G401 (cell line): ENCODE measurements around the gene SNCAIP. TPM values are rescaled to one million over a fixed set of nuclear protein-coding genes. Genes with fewer than 3 reads are reported as not detected.
"Not testable (repeated sequence)": the region's sequence is repeated elsewhere in the genome, so short reads cannot be mapped to it uniquely, and the experiment has no call there.

Experiments
- DNase-seq: peaks from one replicate; pipeline ENCODE4 v3.0.0-alpha.2; 2015; ENCODE audit warnings: low spot score
- in situ Hi-C: cut with HindIII; loops from 2 replicates; pipeline ENCODE4 v1.10.0; 2016; ENCODE audit warnings: low sequenced_read_pairs, mixed read lengths
- total RNA-seq: library from RNA; depleted of rRNA; stranded (reverse); fragments of >200 nt; shearing (Covaris generic); gene quantifications from 2 replicates; pipeline ENCODE4 v1.2.3, GENCODE V29; 2014

The SNCAIP gene
- total RNA-seq, 1 experiment from 2014 or later: not detected

DNA sequence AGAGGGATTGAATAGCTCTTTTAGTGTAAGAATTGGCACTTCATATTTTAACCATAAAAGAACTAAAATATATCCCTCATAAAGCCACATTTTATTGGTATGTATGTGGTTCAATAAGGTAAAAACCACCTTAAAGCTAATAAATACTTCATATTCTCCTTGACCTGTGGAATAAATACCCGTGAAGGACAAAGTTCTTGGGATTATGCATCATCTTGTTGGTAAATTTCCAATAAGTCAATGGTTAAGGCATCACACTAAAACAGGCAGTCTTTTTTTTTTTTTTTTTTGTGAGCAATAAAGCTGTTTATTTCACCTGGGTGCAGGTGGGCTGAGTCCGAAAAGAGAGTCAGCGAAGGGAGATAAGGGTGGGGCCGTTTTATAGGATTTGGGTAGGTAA, 161.9 kb downstream of the SNCAIP start:
- DNase-seq: no peak
- in situ Hi-C loops: no loop called here

DNA sequence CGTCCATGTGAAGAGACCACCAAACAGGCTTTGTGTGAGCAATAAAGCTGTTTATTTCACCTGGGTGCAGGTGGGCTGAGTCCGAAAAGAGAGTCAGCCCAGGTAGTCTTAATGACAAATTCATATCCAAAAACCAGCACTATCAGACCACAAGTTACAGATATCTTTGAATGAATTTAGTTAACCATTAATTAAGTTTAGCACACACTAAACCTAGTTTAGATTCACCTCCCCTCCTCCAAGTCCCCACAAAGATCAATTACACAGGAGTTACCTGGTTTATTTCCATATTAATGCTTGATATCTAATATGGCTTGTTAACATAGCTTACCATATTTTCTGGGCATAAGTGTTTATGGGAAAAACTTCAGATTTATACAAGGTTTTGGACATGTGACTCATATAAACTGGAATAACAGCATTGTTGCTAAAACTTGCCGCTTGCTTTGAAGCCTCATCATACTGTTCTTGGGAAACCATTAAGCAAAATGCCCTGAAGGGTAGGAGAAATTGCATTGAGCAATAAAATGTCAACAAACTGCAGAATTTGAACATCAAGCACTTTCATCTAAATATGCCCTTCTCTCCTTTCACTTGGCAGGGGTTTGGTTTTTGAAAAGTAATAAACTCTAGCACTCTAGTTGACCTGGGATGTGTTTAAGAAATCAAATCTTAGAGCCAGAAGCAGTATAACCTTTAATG, 166.9 kb downstream of the SNCAIP start:
- DNase-seq: no peak
- in situ Hi-C loops: no loop called here

DNA sequence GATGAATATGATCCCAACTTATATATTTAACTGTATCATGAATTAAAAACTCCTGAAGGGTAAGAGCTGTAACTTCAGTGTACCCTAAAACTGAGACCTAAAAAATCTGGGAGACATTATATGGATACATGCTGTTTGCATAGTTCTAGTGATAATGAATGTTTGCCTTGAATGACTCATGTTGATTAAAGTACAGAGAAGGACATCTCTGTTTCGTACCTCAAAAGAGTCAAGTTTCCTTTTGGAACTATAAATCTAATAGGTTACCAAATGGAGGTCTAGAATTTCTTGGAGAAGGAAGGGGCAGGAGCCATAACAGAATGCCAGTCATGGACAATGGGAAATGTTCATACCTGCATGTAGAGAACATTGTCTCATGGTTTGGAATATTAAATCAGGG, 168.1 kb downstream of the SNCAIP start:
- no peak for DNase-seq
- in situ Hi-C loops: no loop called here

DNA sequence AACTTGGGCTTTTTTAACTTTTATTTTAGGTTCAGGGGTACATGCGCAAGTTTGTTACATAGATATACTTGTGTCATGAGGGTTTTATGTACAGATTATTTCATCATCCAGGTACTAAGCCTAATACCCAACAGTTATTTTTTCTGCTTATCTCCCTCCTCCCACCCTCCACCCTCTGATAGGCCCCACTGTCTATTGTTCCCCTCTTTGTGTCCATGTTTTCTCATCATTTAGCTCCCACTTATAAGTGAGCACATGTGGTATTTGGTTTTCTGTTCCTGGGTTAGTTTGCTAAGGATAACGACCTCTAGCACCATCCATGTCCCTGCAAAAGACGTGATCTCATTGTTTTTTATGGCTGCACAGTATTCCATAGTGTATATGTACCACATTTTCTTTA, 172.1 kb downstream of the SNCAIP start:
- in situ Hi-C loops: no loop called here
- DNase-seq: no peak

DNA sequence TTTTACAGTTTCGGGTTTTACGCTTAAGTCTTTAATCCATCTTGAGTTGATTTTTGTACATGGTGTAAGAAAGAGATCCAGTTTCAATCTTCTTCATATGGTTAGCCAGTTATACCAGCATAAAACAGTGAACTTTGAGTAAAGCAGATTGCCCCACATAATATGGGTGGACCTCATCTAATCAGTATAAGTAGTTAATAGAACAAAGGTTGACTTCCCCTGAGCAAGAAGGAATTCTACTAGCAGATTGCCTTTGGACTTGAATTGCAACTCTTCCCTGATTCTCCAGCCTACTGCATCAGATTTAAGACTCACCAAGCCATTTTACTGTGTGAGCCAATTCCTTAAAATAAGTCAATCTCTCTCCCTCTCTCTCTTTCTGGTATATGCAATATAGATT, 173.2 kb downstream of the SNCAIP start:
- DNase-seq: no peak
- in situ Hi-C loops: no loop called here

DNA sequence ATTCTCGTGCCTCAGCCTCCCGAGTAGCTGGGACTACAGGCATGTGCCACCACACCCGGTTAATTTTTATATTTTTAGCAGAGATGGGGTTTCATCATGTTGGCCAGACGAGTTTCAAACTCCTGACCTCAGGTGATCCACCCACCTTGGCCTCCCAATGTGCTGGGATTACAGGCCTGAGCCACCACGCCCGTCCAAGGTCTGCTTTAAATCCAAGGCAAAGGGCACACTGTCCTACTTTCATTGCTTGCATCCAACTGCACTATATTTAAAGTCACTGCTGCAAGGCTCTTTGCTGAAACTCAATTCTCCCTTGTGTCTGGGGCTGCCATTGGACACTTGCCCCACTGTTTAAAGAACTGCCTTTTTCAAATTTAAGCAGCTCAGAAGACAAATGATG, 174.6 kb downstream of the SNCAIP start:
- DNase-seq, in situ Hi-C loops: not testable (repeated sequence)

DNA sequence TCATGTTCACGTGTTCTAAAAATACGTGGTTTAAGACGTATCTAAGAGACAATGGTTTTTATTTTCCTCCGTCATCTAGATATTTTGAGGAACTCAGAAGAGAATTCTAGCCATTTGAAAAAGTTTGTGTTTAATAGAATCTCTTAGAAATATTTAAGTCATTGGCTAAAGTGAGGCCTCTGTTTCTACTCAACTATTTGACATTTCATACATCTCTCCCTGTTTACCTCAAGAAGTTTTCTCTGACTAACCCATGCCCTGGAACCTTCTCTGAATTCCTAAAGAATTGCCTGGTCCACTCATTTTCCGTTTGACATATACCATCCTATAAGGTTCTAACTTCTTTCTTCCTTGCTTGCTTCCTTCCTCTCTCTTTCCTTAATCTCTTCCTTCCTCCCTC, 178.7 kb downstream of the SNCAIP start:
- no peak for DNase-seq
- in situ Hi-C loops: no loop called here

DNA sequence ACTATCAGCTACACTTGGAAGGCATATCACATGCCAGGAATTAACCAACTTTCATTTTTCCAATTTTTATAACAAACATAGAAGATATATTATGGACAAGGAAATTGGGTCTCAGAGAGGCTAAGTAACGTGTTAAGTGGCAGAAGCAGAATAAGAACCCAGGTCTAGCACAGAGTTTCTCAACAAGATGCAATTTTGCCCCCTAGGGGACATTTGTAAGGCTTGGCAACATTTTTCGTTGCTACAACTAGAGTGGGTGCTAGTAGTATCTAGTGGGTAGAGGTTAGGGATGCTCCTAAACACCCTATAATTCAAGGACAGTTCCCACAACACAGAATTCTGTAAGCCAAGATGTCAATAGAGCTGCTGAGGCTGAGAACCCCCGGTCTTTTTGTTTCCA, 180.6 kb downstream of the SNCAIP start:
- in situ Hi-C loops: no loop called here
- no peak for DNase-seq

DNA sequence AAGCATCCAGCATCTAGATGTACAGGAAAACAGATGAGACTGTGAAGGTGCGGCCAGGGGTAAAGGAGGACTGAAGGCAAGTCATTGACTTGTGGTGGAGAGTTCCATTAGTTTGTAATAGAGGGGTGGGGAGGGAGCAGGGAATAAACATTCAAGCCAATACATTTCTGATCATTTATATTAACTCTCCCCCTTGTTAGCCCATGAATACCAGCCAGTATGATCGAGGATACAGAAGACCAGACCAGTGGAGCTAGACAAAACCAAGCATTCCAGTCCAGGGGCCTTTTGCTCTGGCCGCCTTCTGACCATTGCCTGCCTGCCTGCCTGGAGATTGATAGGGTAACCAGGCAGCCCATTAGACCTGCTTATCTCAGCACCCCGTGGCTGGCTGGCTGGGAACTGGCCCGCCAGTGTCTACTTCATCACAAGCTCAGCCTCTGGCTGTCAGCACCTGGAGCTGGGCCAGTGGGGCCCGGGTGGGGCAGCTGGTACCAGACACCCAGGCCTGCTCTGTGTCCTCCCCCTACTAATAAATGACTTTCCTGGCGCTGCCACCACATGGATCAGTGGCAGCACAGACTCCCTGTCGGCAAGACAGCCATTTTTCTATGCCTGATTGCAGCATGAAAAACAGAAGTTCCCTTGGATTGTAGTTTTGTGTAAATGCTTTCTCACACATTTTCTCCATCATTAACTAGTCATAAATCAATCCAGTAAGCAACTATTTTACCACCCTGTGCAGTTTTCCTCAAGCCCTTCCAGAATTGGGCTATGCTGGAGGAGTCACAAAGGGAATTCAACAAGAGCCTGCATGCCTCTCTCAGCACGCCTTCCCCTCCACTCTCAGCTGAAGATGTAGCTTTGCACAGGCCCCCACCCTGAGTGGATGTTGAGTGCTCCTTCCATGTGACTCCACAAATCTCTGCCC, 181.3 kb downstream of the SNCAIP start:
- no peak for DNase-seq
- in situ Hi-C loops: no loop called here

DNA sequence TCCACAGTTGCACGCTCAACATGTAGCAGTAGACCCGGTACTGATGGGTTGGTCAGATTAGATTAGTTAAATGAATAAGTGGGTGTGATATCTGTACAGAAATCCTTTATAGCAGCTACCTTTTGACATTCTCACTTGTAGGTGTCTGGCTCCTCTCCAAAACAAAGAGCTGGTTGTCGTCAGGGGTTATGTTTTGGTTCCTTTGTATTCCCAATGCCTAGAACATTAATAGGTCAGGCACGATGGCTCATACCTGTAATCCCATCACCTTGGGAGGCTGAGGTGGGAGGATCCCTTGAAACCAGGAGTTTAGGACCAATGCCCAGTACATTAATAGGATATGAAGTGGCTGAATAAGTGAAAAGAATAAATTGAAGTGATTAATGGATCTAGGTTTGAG, 182.1 kb downstream of the SNCAIP start:
- in situ Hi-C loops: no loop called here

DNA sequence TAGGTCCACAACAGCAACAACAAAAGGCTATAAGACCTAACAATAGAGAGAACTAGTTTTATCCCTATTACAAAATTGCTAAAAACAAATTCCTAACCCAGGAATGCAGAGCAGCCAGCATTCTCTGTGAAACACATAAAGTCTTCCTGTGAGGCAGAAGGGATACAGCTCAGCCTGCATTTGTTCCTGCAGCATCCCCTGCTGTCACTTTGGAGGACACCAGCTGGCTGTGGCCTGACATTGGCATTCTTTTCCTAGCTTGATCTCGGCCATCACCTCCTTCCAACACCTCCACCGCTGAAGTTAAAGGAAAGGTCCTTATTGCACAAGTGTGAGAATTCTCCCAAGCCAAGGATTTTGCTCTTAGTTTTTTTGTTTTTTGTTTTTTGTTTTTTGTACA, 186.1 kb downstream of the SNCAIP start:
- in situ Hi-C loops: no loop called here
- DNase-seq: peak; percentile 87

More for the DNA sequence above, 182.1 kb downstream of the SNCAIP start:
- DNase-seq: no peak

DNA sequence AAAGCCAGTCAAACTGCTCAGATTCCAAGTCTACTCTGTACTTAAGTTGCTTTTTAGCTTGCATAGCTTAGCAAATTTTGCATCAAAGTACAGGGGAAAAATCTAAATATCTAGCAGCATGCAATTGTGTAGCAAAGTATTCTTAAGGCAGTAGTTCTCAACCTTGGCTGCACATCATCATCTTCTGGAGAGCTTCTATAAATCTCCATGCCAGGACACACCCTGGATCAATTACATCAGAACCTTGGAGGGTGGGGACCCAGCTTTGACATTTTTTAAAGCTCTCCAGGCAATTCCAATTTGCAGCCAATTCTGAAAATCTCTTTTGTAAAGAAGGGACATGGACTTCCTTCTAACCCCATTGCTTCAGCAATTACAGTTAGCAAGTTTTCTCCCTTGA, 187.5 kb downstream of the SNCAIP start:
- no peak for DNase-seq
- in situ Hi-C loops: no loop called here

DNA sequence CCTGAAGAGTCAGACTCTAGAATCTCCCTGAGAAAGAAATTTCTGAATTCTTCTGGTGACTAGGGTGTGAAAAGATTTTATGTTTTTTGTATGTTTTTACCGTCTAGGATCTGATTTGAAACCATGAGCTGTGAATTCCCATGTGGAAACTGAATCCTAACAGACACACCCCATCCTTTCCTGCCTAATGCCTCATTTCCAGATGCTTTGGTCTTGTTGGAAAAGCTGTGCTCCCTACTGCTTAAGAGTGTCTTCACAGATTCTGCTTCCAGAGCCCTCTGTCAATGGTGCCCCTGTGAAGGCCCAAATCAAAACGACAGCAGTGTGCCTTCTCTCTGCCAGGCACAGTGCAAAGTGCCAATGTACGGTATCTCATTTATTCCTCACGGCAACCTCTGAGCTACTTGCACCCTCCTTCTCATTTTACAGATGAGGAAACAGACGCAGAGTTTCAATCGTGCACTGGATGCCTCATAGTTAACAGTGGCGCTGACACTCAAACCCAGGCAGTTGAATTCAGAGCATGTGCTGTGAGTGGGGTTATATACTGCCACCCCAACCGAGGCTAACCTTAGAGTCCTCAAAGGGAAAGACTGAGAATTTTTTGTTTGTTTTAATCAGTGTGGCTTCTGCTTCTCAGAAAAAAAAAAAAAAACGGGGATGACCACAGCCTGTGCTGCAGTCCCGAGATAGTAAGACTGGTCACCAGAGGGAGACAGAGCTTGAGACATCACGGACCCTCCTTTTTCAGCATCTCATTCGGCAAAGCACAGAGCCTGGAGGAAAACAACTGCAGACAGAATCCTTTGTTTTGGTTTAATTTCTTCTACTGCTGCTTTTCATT, 188.4 kb downstream of the SNCAIP start:
- in situ Hi-C loops: no loop called here

DNA sequence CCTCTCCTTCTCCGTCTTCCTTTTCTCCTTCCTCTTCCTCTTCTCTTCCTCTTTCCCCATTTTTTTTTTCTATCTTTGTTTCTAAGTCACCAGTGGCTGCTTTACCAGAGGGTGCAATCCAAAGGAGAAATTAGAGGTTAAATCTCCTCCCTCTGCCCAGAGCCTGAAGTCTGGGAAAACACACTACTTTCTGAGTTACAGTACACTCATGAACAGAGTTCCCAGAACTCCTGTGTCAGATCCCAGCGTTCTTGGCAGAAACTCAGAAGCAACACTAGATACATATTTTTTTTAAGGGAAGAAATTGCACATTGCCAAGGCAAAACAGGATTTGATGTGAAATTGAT, 189.0 kb downstream of the SNCAIP start:
- in situ Hi-C loops: no loop called here

More for the DNA sequence above, 188.4 kb downstream of the SNCAIP start:
- peak; percentile 46 for DNase-seq

DNA sequence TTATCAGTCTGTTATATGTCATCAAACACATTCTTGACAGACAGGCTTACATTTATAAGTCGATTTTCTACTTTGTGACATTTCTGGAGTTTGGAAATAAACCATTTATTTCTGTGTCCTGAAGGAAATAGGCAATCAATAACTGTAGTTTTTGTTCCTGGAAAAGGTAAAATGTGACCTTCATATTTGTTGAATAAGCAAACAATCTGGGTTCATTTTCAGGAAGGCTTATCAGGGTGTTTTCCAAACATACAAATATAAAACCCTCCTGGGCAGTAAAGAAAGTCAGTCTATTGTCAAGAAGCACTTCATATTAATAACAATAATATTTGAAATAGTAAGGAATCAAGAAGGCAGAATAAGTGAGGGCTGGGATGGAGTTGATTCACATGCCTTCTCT, 195.0 kb downstream of the SNCAIP start:
- DNase-seq: no peak
- in situ Hi-C loops: no loop called here

More for the DNA sequence above, 189.0 kb downstream of the SNCAIP start:
- no peak for DNase-seq

DNA sequence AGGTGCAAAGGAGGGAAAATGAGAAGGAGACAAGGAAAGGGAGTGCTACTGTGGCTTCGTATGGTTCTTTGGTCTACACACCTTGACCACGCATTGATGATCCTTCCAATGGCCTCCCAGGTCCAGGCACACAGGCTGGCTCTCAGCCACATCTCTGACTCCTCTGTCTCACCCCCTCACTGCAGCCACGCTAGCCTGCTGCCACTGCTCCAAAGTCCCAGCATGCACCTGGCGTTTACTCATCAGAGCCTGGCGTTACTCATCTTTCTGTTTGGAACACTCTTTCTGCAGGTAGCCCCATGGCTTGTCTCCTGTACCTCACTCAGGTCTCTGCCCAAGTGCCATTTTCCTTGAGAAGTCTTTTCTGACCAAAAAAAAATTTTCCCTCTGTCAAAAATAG, 195.5 kb downstream of the SNCAIP start:
- in situ Hi-C loops: no loop called here
- DNase-seq: no peak

DNA sequence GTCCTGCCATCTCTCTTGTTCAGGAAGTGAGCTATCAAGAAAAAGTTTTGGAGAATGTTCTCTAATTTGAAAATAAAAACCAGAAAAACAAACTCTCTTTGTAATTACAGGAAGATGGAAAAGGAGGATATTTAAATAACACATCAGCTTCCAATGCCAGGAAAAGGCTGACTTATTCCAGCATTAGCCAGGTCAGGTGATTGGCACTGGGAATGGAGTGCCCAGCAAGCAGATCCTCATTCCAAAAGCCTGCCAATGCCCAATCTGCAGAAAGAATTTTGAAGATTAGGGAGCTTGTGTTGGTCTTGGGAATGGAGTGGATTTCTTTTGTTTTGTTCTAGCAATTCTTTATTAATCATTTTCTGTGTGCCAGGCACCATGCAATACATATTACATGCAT, 196.6 kb downstream of the SNCAIP start:
- no peak for DNase-seq
- in situ Hi-C loops: no loop called here
